ENCODE results near the gene GPC5. TPM values are rescaled to one million over a fixed set of nuclear protein-coding genes. Genes with fewer than 3 reads are reported as not detected.
"Not testable (repeated sequence)": the region's sequence is repeated elsewhere in the genome, so short reads cannot be mapped to it uniquely, and the experiment has no call there.

The GPC5 gene
- under 1 TPM; 0.37 to 0.52 TPM for total RNA-seq
- long read RNA-seq, donor 1, partial matches to known transcripts, result 0 of 1 reads
- long read RNA-seq, donor 1, other reads (novel, unspliced or antisense), result 1 of 1 reads
- long read RNA-seq, donor 2, result 0 reads

DNA sequence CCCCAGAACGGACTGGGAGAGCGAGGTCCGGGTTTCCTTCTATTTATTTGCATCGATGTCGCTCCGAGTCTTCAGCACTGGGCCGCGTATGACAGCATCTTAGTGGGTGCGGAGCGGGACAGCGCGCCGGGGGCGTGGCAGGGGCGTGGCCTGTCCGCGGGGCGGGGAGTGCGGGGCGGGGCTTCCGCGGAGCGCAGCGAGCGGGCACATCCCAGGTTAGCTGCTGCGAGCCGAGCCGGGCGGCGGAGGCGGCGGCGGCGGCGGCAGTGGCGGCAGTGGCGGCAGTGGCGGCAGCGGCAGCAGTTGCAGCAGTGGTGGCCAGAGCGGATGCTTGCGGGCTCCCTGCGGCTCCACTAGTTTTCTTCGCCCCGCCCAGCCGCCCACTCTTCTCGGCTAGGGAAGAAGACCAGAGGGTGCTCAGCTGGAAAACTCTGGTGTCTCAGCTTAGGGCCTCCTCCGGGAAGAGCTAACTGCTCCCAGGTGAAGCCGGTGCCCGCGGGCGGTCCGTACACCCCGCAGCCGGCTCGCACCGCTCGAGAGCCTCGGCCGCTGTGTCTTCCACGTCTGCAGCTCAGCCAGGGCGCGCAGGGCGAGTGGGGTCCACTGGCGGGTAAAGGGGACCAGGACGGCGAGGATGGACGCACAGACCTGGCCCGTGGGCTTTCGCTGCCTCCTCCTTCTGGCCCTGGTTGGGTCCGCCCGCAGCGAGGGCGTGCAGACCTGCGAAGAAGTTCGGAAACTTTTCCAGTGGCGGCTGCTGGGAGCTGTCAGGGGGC, at the start of gene GPC5:
Gene GPC5 (plus strand): TSS at position 209 of the 776 bp plus-strand sequence.
- intact Hi-C loops (cut with DNase I), result no loop called here
- peak; percentile 91 for DNase-seq (ENCODE audit: low spot score)

DNA sequence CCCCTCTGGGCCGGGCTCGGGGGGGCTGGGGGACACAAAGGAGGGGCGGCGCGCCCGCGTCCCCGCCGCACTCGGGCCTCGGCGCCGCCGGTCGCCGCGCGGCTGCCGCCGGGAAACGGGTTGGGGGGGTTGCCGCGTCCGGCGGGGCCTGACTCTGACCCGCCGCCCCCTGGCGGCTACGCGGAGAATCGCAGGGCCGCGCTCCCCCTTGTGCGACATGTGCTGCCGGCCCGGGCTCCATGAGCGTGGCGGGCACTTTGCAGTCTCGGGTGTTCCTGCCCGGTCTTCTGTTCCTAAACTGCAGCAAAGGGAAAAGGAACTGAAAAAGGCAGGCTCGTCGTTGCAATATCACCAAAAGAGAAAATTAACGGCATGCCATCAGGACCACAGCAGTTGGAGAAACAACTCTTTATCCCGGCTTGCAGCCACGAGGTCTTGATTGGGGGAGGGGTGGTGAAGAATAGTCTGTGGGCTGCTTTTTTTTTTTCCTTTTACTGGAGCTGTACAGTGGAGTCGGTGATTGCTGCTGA, 49.5 kb upstream of the GPC5 start:
- peak; percentile 98 for DNase-seq (ENCODE audit: low spot score)
- intact Hi-C loops (cut with DNase I), result no loop called here

DNA sequence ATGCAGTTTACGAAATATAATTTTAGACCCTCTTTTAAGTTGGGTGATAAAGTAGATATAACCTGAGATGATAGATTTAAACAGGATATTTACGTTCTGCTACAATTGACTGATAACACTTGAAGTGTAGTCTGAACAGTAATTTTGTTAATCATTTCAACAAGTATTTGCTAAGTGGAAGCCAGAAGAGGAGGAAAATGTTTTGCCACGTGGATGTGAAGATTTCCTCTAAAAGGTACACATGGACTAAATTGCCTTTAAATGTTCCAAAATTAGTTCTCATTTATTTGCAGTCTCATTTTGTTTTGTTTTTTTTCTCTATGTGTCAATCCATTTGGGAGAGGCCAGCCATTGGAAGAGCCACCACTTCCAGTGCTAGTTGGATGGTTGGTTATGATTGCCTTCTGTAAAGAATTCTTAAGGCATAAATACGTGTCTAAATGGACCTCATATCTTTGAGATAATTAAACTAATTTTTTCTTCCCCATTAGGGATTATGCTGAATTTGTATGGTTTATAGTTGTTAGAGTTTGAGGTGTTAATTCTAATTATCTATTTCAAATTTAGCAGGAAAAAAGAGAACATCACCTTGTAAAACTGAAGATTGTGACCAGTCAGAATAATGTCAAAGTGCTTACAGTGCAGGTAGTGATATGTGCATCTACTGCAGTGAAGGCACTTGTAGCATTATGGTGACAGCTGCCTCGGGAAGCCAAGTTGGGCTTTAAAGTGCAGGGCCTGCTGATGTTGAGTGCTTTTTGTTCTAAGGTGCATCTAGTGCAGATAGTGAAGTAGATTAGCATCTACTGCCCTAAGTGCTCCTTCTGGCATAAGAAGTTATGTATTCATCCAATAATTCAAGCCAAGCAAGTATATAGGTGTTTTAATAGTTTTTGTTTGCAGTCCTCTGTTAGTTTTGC, 48.2 kb upstream of the GPC5 start:
- intact Hi-C loops (cut with DNase I), result no loop called here
- DNase-seq (ENCODE audit: low spot score), result no peak

DNA sequence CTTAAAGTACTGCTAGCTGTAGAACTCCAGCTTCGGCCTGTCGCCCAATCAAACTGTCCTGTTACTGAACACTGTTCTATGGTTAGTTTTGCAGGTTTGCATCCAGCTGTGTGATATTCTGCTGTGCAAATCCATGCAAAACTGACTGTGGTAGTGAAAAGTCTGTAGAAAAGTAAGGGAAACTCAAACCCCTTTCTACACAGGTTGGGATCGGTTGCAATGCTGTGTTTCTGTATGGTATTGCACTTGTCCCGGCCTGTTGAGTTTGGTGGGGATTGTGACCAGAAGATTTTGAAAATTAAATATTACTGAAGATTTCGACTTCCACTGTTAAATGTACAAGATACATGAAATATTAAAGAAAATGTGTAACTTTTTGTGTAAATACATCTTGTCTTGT, 47.3 kb upstream of the GPC5 start:
- intact Hi-C loops (cut with DNase I), result no loop called here
- no peak for DNase-seq (ENCODE audit: low spot score)

DNA sequence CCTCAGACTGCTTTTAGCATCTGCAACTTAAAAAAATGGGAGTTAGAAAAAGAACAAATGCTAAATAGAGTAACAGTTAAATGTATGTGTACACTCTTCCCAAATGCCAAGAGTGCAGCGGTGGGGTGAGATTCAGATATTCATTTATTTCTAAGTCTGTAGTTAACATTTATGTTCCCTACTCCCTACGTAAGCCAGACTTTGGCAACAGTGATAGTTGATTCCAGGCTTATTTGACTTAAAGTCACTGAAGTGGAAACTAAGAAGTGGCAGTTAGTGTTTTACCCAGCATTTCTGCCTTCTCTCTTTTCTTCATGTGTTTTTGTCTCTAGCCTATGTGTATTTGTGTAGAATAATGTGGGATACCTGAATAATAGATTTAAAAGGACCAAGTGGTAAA, 46.4 kb upstream of the GPC5 start:
- intact Hi-C loops (cut with DNase I), result no loop called here
- DNase-seq (ENCODE audit: low spot score), result no peak

DNA sequence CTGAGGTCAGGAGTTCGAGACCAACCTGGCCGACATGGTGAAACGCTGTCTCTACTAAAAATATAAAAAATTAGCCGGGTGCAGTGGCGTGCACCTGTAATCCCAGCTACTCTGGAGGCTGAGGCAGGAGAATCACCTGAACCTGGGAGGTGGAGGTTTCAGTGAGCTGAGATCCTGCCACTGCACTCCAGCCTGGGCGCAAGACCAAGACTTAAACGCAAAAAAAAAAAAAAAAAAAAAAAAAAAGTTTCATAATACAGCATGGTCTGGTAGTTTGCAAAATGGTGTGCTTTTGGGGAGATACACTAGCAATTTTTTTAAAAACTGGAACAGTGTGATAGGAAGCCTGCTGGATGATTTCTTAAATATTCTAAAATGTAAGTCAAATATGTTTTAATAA, 45.5 kb upstream of the GPC5 start:
- DNase-seq (ENCODE audit: low spot score); intact Hi-C loops (cut with DNase I): not testable (repeated sequence)

DNA sequence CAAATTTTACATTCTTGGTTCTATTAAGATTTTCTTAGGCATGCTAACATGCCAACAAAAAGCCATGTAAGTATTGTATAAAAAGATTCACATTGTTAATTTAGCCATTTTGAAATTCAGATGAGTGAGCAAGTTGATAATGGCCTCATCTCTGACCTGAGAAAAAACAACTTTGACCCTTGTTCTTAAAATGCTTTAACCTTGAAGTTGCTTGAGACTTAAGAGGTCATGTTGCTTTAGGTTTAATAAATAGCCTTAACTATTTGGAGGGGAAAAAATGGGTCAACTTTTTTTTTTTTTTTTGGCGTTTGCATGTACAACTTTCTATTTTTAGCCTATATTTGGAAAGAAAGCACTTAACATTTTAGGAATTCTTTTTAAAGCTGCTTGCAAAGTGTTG, 44.9 kb upstream of the GPC5 start:
- intact Hi-C loops (cut with DNase I), result no loop called here
- no peak for DNase-seq (ENCODE audit: low spot score)

DNA sequence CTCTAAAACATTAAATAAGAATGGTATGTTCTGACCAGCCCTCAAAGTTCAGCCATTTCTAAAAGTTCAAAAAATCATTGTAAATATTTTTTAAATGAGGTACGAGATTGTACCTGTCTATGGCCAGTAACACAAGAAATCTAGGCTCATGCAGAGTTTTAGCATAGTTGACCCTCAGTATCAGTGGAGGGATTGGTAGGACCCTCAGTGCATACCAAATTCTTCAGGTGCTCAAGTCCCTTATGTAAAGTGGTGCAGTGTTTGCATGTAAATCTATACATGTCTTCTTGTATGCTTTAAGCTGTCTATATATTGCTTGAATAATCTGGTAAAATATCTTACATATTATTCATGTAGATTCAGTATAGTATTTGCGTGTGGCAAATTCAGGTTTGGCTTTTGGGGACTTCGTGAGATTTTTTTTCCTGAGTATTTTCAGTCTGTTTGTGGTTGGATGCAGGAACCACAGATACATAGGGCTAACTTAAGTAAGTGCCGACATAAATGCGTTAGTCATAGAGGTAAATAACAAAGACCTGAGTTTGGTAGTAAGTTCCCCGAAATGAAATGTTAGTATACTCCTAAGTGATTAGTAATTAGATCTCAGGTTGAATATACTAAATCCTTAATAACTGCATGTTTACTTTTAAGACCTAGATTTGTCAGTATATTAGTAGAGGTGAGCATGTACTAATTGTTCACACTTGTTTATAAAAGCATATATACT, 43.2 kb upstream of the GPC5 start:
- intact Hi-C loops (cut with DNase I), result no loop called here
- DNase-seq (ENCODE audit: low spot score), result no peak

DNA sequence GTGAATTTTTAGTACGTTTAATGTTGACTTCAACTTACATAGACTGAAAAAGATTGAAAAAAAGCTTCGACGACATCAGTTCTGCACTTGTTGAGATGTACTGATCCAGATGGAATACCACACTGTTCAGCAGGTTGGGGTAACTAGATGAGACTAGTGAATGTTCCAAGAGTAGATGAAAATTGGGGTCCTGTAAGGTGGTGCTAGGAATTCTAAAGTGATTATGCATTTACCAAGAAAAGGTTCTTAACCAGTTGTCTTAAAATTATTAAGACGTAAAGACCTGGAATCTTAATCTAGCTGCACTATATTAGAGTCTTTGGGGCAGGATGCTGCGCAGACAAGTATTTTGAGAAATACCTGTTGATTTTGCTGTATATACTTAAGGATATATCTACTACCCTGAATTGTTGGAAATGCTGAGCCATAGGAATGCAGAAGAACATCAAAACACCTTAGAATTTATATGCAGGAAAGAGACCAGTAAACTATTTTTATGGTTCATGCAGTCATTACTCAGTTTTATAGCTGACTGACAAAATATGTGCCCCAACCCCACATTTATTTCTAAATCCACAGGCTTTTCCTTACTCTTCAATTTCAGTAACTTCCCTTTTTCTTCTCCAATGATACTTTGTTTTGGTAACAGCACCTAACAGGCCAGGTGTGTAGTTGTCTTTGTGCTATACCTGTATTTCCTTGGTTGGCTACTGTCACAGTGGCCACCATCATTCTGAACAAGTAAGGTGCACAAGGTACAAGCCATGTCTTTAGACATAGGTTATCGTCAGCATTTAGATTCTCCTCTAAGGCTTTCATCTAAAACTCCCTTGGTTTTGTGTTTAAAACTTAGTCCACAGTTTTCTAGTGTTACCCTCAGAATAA, 42.4 kb upstream of the GPC5 start:
- no peak for DNase-seq (ENCODE audit: low spot score)
- intact Hi-C loops (cut with DNase I), result no loop called here

DNA sequence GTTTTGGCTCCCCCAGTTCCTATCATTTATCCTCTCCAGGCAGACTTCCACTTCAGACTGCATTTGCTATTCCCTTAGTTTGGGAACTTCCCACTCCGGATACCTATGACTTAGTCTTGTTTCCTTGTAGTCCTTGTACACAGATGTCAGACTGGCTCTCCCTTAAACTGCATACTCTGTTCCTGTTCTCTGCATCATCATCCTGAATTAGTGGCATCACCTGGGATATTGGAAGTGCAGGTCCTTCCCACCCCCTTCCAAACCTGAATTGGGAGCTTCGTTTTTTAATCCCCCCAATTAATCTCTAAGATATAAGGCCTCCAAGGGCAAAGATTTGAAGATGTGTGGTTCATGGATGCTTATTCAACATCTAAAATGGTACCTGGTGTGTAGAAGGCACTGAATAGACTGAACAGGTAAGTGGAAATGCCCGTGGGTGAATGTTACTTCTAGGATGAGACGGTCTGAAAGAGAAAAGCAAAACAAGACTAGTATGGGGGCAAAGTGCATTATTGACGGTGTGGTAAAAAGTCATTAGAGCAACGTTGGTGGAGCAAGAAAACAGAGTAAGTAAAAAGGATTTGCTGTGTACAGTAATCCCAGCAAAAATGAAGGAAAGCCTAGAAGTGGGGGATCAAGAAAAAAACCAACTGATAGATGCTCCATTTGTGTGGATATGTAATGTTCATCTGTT, 41.4 kb upstream of the GPC5 start:
- intact Hi-C loops (cut with DNase I), result no loop called here
- no peak for DNase-seq (ENCODE audit: low spot score)

DNA sequence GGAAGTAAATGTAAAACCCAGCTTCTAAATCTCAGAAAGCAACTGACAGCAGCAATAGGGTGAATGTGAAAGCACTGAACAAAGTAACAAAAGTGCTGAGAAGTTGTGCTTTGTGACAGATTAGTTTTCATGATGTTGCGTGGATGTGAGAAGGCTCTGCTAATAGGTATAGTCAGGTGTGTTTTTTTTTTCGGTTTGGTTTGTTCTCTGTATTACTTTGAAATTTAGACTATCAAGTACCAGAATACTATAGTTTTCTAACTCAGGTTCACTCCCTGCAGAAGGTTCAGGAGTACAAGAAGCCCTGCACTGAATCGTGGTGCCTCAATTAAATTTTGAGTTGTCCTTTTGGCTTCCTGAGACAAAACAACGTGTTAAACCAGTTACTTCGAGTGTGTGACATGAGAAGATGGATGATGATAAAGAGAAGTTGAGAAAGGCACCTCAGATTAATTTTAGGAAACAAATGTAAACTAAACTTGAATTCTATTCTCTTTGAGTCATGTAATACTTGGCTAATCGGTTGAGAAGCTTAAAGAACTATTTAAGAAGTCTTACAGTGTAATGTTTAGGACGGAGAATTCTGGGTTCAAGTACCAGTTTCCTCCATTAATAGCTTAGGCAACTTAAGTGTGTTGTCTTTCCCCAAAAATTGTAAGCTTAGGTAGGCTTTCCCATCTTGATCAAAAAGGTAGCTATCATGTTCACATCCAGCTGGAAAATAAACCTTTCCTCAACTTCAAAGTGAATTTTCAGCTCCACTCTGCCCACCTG, 40.6 kb upstream of the GPC5 start:
- DNase-seq (ENCODE audit: low spot score), result no peak
- intact Hi-C loops (cut with DNase I), result no loop called here

DNA sequence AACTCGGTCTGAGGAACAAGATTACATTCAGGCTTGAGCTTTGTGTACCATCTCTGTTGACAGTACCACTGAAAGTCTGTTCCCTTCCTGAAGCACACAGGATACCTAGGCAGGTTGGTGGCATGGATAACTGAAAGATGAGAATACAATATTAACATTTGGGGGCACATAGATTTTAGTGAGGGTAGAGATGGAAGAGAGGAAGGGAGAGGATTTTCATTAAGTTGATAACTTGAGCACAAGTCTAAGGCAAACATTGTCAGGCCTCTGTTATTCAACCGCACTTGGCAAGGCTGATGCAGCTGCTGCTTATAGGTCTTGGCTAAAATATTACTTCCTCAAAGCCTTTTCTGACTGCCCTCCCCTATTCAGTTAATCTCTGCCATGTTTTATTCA, 40.0 kb upstream of the GPC5 start:
- intact Hi-C loops (cut with DNase I), result no loop called here

DNA sequence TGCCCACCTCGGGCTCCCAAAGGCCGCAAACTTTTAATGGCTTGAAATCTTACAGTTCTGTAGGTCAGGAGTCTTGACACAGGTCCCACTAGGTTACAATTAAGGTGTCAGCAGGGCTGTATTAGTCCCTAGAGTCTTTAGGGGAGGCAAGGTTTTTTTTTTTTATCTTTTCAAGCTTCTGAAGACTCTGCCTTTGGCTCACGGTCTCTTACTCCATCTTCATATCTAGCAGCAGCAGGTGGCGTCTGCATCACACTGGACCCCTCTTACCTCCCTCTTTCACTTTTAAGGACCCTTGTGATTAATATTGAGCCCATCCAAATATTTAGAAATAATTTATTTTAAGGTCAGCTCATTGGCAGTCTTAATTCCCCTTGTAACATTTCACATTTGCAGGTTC, 39.3 kb upstream of the GPC5 start:
- intact Hi-C loops (cut with DNase I), result no loop called here
- no peak for DNase-seq (ENCODE audit: low spot score)

More for the DNA sequence above, 40.0 kb upstream of the GPC5 start:
- no peak for DNase-seq (ENCODE audit: low spot score)

DNA sequence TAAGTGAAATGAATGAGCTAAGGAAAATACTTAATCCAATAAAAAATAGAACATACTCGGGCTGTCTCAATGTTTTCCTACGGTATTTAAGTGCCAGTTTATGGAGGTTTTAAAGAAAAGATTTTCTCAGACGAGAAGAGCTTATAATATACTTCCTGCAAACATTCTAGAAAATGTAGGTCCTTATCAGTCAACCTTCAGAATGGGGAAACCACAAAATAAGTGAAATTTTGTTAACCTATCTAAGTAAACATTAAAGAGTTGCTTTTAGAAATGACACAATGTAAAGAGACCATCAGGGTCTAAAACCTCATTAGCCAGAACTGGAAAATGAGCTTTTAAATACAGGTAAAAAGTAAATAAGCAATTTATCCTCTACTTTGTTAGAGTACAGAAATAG, 38.8 kb upstream of the GPC5 start:
- no peak for DNase-seq (ENCODE audit: low spot score)
- intact Hi-C loops (cut with DNase I), result no loop called here

DNA sequence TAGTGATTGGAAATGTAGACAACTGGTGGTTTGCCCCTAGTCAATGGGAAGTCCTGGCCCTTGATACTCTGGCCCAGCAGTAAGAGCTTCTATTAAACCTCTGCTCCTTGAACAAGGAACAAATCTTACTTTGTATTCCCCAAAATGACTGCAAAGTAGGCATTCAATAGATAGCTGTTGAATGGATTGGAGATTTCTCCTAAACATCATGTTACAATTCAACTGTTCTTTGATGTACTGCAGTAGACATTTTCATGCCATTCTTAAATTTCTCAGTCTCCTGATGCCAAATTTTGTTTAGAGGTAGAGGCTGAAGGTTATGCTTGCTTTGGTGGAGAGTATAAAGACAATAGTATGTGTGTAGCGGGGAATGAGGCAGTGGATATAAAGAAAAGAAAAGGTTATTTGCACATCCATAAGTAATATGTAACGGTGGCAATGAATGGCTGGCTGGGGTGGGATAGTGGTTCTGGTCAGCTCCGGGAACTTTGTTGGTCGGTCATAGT, 38.1 kb upstream of the GPC5 start:
- no peak for DNase-seq (ENCODE audit: low spot score)
- intact Hi-C loops (cut with DNase I), result no loop called here

DNA sequence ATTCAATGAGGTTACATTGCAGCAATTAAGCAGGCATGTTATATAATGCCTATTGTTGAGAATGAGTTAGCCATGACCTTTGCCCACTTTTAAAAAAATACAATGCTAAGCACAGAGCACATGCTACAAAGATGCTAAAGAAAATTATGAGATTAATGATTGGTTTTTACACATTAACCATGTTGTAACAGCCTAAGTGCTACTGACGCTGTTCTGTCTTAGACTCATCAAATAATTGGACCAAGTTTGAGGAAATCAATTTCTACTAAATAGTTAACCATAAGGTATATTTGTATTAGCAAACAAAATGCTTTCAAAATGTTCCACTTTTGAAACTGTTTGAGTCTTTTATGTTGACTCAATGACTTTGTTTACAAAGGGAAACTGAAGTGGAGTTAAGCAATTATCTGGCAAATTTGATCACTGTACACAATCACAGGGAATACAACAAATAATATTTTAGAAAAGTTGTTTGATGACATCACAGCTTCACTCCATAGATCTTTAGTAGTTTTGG, 36.6 kb upstream of the GPC5 start:
- intact Hi-C loops (cut with DNase I), result no loop called here
- no peak for DNase-seq (ENCODE audit: low spot score)

DNA sequence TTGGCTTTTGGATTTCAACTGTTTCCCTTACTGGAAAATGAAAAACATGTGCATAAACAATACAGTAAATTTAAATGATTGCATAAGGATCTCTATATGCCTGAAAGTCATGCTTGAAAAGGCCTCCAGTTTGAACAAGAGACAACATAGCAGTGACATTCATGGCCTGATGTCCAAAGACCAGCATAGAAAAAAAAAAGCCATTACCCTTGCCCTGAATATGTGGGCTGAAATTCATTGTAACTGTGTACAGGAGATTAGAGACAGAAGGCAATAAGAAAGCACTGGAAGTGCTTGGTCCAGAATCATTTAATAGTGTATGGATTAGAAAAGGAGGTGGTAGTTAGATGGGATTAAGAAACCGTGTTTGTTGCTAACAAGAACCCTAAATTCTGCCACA, 35.5 kb upstream of the GPC5 start:
- DNase-seq (ENCODE audit: low spot score), result no peak
- intact Hi-C loops (cut with DNase I), result no loop called here

Measured in posterior vena cava (tissue), 2 donors.